ENCODE data around the gene RUNX3.

DNA sequence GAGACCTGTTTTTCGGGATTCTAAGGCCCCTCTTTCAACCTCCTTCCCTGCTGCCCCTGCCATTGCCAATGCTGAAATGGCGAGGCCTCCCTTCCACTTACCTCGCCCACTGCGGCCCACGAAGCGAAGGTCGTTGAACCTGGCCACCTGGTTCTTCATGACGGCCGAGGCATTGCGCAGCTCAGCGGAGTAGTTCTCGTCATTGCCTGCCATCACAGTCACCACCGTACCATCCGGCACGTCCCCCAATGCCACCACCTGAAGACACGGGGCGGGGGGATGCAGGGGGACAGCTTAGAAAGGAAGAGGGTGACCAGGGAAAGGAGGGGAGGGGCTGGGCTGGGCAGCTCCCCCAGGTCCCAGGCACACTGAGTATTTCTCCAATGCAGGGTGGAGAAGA is 2.6 kb downstream of the RUNX3 start:
- no peak for TF ChIP-seq MAX (IDR thresholded peaks at IDR 0.05)
- no peak for TF ChIP-seq TCF12 (IDR thresholded peaks at IDR 0.05; ENCODE audit: low read depth)
- TF ChIP-seq RAD21 (IDR thresholded peaks at IDR 0.05; ENCODE audit: low read depth), result no peak
- TF ChIP-seq EP300 (IDR thresholded peaks at IDR 0.05; ENCODE audit: borderline replicate concordance), result no peak
- no peak for TF ChIP-seq CREB1 (IDR thresholded peaks at IDR 0.05; ENCODE audit: low read depth)
- TF ChIP-seq, protein P1, sequence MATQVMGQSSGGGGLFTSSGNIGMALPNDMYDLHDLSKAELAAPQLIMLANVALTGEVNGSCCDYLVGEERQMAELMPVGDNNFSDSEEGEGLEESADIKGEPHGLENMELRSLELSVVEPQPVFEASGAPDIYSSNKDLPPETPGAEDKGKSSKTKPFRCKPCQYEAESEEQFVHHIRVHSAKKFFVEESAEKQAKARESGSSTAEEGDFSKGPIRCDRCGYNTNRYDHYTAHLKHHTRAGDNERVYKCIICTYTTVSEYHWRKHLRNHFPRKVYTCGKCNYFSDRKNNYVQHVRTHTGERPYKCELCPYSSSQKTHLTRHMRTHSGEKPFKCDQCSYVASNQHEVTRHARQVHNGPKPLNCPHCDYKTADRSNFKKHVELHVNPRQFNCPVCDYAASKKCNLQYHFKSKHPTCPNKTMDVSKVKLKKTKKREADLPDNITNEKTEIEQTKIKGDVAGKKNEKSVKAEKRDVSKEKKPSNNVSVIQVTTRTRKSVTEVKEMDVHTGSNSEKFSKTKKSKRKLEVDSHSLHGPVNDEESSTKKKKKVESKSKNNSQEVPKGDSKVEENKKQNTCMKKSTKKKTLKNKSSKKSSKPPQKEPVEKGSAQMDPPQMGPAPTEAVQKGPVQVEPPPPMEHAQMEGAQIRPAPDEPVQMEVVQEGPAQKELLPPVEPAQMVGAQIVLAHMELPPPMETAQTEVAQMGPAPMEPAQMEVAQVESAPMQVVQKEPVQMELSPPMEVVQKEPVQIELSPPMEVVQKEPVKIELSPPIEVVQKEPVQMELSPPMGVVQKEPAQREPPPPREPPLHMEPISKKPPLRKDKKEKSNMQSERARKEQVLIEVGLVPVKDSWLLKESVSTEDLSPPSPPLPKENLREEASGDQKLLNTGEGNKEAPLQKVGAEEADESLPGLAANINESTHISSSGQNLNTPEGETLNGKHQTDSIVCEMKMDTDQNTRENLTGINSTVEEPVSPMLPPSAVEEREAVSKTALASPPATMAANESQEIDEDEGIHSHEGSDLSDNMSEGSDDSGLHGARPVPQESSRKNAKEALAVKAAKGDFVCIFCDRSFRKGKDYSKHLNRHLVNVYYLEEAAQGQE (IDR thresholded peaks at IDR 0.05; ENCODE audit: low read depth), result no peak
- TF ChIP-seq CEBPB (IDR thresholded peaks at IDR 0.05), result no peak
- TF ChIP-seq FOXM1 (IDR thresholded peaks at IDR 0.05; ENCODE audit: borderline replicate concordance, low read depth), result no peak
